Measurements from ENCODE around the gene GPC5.

The GPC5 gene

GRCh38 chr13:91644806-91645205 is 246.4 kb downstream of the GPC5 start:
- no peak overlapping the region for H3K9ac ChIP-seq (ENCODE audit: low read length)
- no peak overlapping the region for H2BK5ac ChIP-seq (ENCODE audit: low read depth, low read length, poor library complexity)
- H2AFZ ChIP-seq (ENCODE audit: insufficient read depth, low read length, poor library complexity) = no peak overlapping the region
- H3K9me3 ChIP-seq (ENCODE audit: insufficient read depth, low read depth, low read length) = no peaks in the 10 kb centered on the region
- DNase-seq = no peak
- H2BK12ac ChIP-seq (ENCODE audit: low read length) = no peak overlapping the region
- no peak overlapping the region for H3K4ac ChIP-seq (ENCODE audit: low read depth, low read length)
- no peaks in the 10 kb centered on the region for H3K36me3 ChIP-seq (ENCODE audit: control insufficient read depth in 1 of 2, insufficient read depth in 2 of 2, low read length in 2 of 2)
- H3K4me2 ChIP-seq (ENCODE audit: low read length) = no peak overlapping the region
- H3K27ac ChIP-seq (ENCODE audit: low read depth, low read length) = no peak overlapping the region
- H4K8ac ChIP-seq (ENCODE audit: low read depth, low read length) = no peak overlapping the region
- H2AK5ac ChIP-seq (ENCODE audit: low read length) = no peak overlapping the region
- no peaks in the 10 kb centered on the region for H3K79me2 ChIP-seq (ENCODE audit: control insufficient read depth, insufficient read depth, low read length, poor library complexity)
- no peak overlapping the region for H3K18ac ChIP-seq (ENCODE audit: low read length)
- H3K27me3 ChIP-seq (ENCODE audit: insufficient read depth, low read length) = no peaks in the 10 kb centered on the region
- no peak overlapping the region for H4K91ac ChIP-seq (ENCODE audit: low read depth, low read length)
- no peaks in the 10 kb centered on the region for H3K4me1 ChIP-seq (ENCODE audit: control insufficient read depth in 1 of 2, insufficient read depth in 2 of 2, low read length in 2 of 2)
- no peak overlapping the region for H2BK120ac ChIP-seq (ENCODE audit: insufficient read depth, low read length, poor library complexity)
- no peak overlapping the region for H3K23ac ChIP-seq (ENCODE audit: low read length)
- H4K12ac ChIP-seq (ENCODE audit: low read depth, low read length) = no peak overlapping the region
- no peak overlapping the region for H3K4me3 ChIP-seq (ENCODE audit: low read depth, low read length)
- no peaks in the 10 kb centered on the region for H3K79me1 ChIP-seq (ENCODE audit: low read length)
- no peak overlapping the region for H3K14ac ChIP-seq (ENCODE audit: low read length)

DNA sequence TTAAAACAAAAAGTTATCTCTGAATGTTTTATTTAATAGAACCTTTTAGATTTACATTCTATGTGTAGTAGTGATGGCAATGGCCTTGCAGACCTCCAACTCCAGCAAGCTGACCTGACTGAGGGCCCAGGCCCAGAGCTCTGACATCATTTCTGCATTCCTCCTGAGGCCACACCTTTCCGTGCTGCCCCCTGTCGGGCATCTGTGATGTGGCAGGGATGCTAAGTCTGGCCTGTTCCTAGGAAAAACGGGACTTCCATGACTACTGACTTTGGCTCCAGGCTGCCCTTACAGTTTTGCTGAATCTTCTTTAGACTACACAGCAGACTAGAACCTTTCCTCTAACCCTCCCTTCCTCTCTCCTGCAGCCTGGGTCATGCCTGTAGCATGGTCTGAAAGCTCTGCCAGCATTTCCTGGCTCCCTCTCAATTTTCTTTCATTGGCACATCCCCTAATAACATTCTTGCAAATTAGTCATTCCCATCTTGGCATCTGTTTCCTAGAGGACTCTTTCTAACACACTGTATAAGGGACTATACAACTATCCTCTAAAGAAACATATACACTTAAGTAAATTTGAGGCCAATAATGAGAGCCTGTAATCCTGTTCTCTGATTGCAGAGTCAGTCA is 249.1 kb downstream of the GPC5 start:
- H3K23ac ChIP-seq (ENCODE audit: low read length) = no peak overlapping the region
- H2BK120ac ChIP-seq (ENCODE audit: insufficient read depth, low read length, poor library complexity) = no peak overlapping the region
- H3K18ac ChIP-seq (ENCODE audit: low read length) = no peak overlapping the region
- H4K8ac ChIP-seq (ENCODE audit: low read depth, low read length) = no peak overlapping the region
- no peak overlapping the region for H3K4me2 ChIP-seq (ENCODE audit: low read length)
- no peaks in the 10 kb centered on the region for H3K36me3 ChIP-seq (ENCODE audit: control insufficient read depth in 1 of 2, insufficient read depth in 2 of 2, low read length in 2 of 2)
- no peaks in the 10 kb centered on the region for H3K9me3 ChIP-seq (ENCODE audit: insufficient read depth, low read depth, low read length)
- no peak overlapping the region for H3K4ac ChIP-seq (ENCODE audit: low read depth, low read length)
- no peak overlapping the region for H3K14ac ChIP-seq (ENCODE audit: low read length)
- H3K27ac ChIP-seq (ENCODE audit: low read depth, low read length) = no peak overlapping the region
- H4K91ac ChIP-seq (ENCODE audit: low read depth, low read length) = no peak overlapping the region
- no peak overlapping the region for H2BK12ac ChIP-seq (ENCODE audit: low read length)
- H3K4me1 ChIP-seq (ENCODE audit: control insufficient read depth in 1 of 2, insufficient read depth in 2 of 2, low read length in 2 of 2) = no peaks in the 10 kb centered on the region
- H3K79me1 ChIP-seq (ENCODE audit: low read length) = no peaks in the 10 kb centered on the region
- no CpG with 5 or more reads among the region's 3 CpGs for WGBS (ENCODE audit: extremely low coverage, insufficient coverage, insufficient read length)
- H3K79me2 ChIP-seq (ENCODE audit: control insufficient read depth, insufficient read depth, low read length, poor library complexity) = no peaks in the 10 kb centered on the region
- no peak overlapping the region for H2AK5ac ChIP-seq (ENCODE audit: low read length)
- no peak overlapping the region for H2AFZ ChIP-seq (ENCODE audit: insufficient read depth, low read length, poor library complexity)
- DNase-seq = peak in 1 of 2 donors; percentile 24
- no peak overlapping the region for H3K4me3 ChIP-seq (ENCODE audit: low read depth, low read length)
- H2BK5ac ChIP-seq (ENCODE audit: low read depth, low read length, poor library complexity) = no peak overlapping the region
- H4K12ac ChIP-seq (ENCODE audit: low read depth, low read length) = no peak overlapping the region
- H3K27me3 ChIP-seq (ENCODE audit: insufficient read depth, low read length) = no peaks in the 10 kb centered on the region
- H3K9ac ChIP-seq (ENCODE audit: low read length) = no peak overlapping the region

DNA sequence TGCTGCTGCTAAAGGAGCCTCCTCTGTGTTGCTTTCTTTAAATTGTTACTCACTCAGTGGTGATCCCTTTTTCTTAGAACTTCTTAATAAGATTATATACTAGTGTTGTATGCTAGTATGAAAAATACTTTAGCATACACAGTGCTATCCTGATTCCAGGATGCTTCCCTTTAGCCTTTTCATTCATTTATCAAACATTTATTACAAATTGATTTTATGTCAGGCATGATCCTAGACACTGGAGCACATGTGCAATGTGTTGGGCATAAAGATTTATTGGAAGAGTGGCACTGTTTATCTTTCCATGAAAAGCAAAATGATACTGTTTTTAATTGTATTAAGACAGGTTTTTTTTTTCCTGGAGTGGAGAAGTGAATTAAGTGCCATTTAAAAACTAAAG is 249.6 kb downstream of the GPC5 start:
- Histone ChIP-seq H2BK120ac (ENCODE audit: insufficient read depth, low read length, poor library complexity) (no peak overlapping the region), H2BK12ac (ENCODE audit: low read length) (no peak overlapping the region), H3K4ac (ENCODE audit: low read depth, low read length) (no peak overlapping the region), H4K91ac (ENCODE audit: low read depth, low read length) (no peak overlapping the region), H3K36me3 (ENCODE audit: control insufficient read depth in 1 of 2, insufficient read depth in 2 of 2, low read length in 2 of 2) (no peaks in the 10 kb centered on the region), H2AK5ac (ENCODE audit: low read length) (no peak overlapping the region), H3K4me2 (ENCODE audit: low read length) (no peak overlapping the region), H4K12ac (ENCODE audit: low read depth, low read length) (no peak overlapping the region), H3K79me1 (ENCODE audit: low read length) (no peaks in the 10 kb centered on the region), H3K4me1 (ENCODE audit: control insufficient read depth in 1 of 2, insufficient read depth in 2 of 2, low read length in 2 of 2) (no peaks in the 10 kb centered on the region), H2BK5ac (ENCODE audit: low read depth, low read length, poor library complexity) (no peak overlapping the region), H3K9me3 (ENCODE audit: insufficient read depth, low read depth, low read length) (no peaks in the 10 kb centered on the region), H3K27me3 (ENCODE audit: insufficient read depth, low read length) (no peaks in the 10 kb centered on the region), H3K79me2 (ENCODE audit: control insufficient read depth, insufficient read depth, low read length, poor library complexity) (no peaks in the 10 kb centered on the region), H4K8ac (ENCODE audit: low read depth, low read length) (no peak overlapping the region), H3K23ac (ENCODE audit: low read length) (no peak overlapping the region), H3K14ac (ENCODE audit: low read length) (no peak overlapping the region), H3K9ac (ENCODE audit: low read length) (no peak overlapping the region), H2AFZ (ENCODE audit: insufficient read depth, low read length, poor library complexity) (no peak overlapping the region), H3K27ac (ENCODE audit: low read depth, low read length) (no peak overlapping the region), H3K18ac (ENCODE audit: low read length) (no peak overlapping the region), H3K4me3 (ENCODE audit: low read depth, low read length) (no peak overlapping the region)
- no peak for DNase-seq

GRCh38 chr13:91649456-91649855 is 251.0 kb downstream of the GPC5 start:
- Histone ChIP-seq H2BK120ac (ENCODE audit: insufficient read depth, low read length, poor library complexity) (no peak overlapping the region), H2AFZ (ENCODE audit: insufficient read depth, low read length, poor library complexity) (no peak overlapping the region), H4K12ac (ENCODE audit: low read depth, low read length) (no peak overlapping the region), H3K27me3 (ENCODE audit: insufficient read depth, low read length) (no peaks in the 10 kb centered on the region), H3K79me2 (ENCODE audit: control insufficient read depth, insufficient read depth, low read length, poor library complexity) (no peaks in the 10 kb centered on the region), H3K4ac (ENCODE audit: low read depth, low read length) (no peak overlapping the region), H3K9ac (ENCODE audit: low read length) (no peak overlapping the region), H4K91ac (ENCODE audit: low read depth, low read length) (no peak overlapping the region), H3K4me2 (ENCODE audit: low read length) (no peak overlapping the region), H3K23ac (ENCODE audit: low read length) (no peak overlapping the region), H2BK12ac (ENCODE audit: low read length) (no peak overlapping the region), H3K36me3 (ENCODE audit: control insufficient read depth in 1 of 2, insufficient read depth in 2 of 2, low read length in 2 of 2) (no peaks in the 10 kb centered on the region), H3K9me3 (ENCODE audit: insufficient read depth, low read depth, low read length) (no peaks in the 10 kb centered on the region), H4K8ac (ENCODE audit: low read depth, low read length) (no peak overlapping the region), H3K4me1 (ENCODE audit: control insufficient read depth in 1 of 2, insufficient read depth in 2 of 2, low read length in 2 of 2) (no peaks in the 10 kb centered on the region), H3K4me3 (ENCODE audit: low read depth, low read length) (no peak overlapping the region), H3K14ac (ENCODE audit: low read length) (no peak overlapping the region), H3K79me1 (ENCODE audit: low read length) (no peaks in the 10 kb centered on the region), H2AK5ac (ENCODE audit: low read length) (no peak overlapping the region), H3K18ac (ENCODE audit: low read length) (no peak overlapping the region), H3K27ac (ENCODE audit: low read depth, low read length) (no peak overlapping the region), H2BK5ac (ENCODE audit: low read depth, low read length, poor library complexity) (no peak overlapping the region)
- no peak for DNase-seq
- WGBS (ENCODE audit: extremely low coverage, insufficient coverage, insufficient read length) = no CpG with 5 or more reads among the region's 2 CpGs
